Vagina (tissue), 2 donors: ENCODE results near the gene GNAQ.

Experiments
- POLR2A ChIP-seq, 2 donors: fragments of 450-650 bp; IDR thresholded peaks; one replicate each; pipeline ENCODE4 v1.6.1; 2017; ENCODE audit warnings: antibody characterized with exemption in 2 of 2, mild to moderate bottlenecking in 2 of 2, moderate library complexity in 2 of 2
- POLR2AphosphoS5 ChIP-seq, 2 donors: sonication (generic); formaldehyde crosslinking; IDR thresholded peaks; one replicate each; pipeline ENCODE4 v1.9.0; 2017; ENCODE audit warnings: antibody characterized with exemption in 2 of 2, mild to moderate bottlenecking in 2 of 2, low read depth in 1 of 2; ENCODE audit not compliant: insufficient read depth in 1 of 2
- TF ChIP-seq, protein P1 (sequence below), 3 experiments: fragments of 450-650 bp in 2 of 3; fragments of 200-600 bp in 1 of 3; sonication (generic) in 1 of 3; IDR thresholded peaks; one replicate each; pipeline ENCODE4 v1.5.1; 2017 to 2019; ENCODE audit warnings: antibody characterized with exemption in 3 of 3, mild to moderate bottlenecking in 2 of 3, moderate library complexity in 2 of 3

DNA sequence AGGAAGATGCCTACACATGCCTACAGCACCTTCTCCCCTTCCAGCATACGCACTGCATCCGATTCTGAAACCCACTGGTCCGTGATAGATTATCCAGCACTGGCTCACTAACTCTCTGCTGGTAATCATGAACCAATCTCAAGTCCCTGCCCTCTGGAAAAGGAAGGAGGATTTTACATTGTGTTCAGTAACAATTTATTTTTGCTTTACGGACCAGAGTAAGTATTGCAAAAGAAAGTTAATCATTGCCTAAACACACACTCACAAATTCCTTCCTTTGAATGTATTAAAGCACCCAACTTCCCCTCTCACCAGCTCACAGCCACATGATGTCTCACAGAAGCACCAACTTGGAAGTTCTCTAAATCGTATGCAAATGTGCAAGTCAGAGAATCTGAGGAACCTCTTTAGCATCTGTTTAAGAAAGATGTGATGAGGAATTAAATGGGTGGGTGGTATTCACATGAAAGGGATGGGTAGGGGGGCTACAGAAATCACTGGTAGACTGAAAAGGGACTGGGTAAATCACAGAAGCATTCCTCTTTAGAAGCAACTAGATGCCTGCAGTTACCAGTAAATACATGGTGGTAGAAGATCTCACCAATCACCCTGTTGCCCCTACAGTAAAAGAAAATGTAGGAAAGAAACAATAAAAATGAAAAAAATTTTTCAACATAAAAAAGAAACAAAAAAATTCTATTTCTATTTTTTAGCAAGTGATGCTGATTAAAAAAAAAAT, 8.4 kb downstream of the GNAQ start:
- TF ChIP-seq, protein P1, sequence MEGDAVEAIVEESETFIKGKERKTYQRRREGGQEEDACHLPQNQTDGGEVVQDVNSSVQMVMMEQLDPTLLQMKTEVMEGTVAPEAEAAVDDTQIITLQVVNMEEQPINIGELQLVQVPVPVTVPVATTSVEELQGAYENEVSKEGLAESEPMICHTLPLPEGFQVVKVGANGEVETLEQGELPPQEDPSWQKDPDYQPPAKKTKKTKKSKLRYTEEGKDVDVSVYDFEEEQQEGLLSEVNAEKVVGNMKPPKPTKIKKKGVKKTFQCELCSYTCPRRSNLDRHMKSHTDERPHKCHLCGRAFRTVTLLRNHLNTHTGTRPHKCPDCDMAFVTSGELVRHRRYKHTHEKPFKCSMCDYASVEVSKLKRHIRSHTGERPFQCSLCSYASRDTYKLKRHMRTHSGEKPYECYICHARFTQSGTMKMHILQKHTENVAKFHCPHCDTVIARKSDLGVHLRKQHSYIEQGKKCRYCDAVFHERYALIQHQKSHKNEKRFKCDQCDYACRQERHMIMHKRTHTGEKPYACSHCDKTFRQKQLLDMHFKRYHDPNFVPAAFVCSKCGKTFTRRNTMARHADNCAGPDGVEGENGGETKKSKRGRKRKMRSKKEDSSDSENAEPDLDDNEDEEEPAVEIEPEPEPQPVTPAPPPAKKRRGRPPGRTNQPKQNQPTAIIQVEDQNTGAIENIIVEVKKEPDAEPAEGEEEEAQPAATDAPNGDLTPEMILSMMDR (IDR thresholded peaks at IDR 0.05), result no peak
- TF ChIP-seq POLR2AphosphoS5 (IDR thresholded peaks at IDR 0.05; ENCODE audit: insufficient read depth in 1 of 2, low read depth in 1 of 2) (no peak), POLR2A (IDR thresholded peaks at IDR 0.05) (no peak)
